Neural crest cell (in vitro differentiated cells): ENCODE measurements around the gene PROSER2. TPM values are rescaled to one million over a fixed set of nuclear protein-coding genes. Genes with fewer than 3 reads are reported as not detected.

Experiments
- DNase-seq: peaks from one replicate; pipeline ENCODE4 v3.0.0; 2021; ENCODE audit warnings: low read depth, mixed read lengths, low spot score
- H3K27ac Mint-ChIP-seq: one replicate; pipeline ENCODE4 v1.8.0; 2021; ENCODE audit warnings: mild to moderate bottlenecking, mixed read lengths; ENCODE audit not compliant: unreplicated experiment
- H3K27me3 Mint-ChIP-seq: 2 replicates; pipeline ENCODE4 v1.8.0; 2021; ENCODE audit warnings: low read depth, mild to moderate bottlenecking, mixed read lengths
- H3K36me3 Mint-ChIP-seq: 2 replicates; pipeline ENCODE4 v1.8.0; 2021; ENCODE audit warnings: low read depth, mild to moderate bottlenecking, mixed read lengths
- H3K4me1 Mint-ChIP-seq: 2 replicates; pipeline ENCODE4 v1.8.0; 2021; ENCODE audit warnings: mixed read lengths
- H3K4me3 Mint-ChIP-seq: one replicate; pipeline ENCODE4 v1.8.0; 2021; ENCODE audit warnings: mild to moderate bottlenecking, mixed read lengths
- H3K9me3 Mint-ChIP-seq: 2 replicates; pipeline ENCODE4 v1.8.0; 2021; ENCODE audit warnings: mixed read lengths
- total RNA-seq: library from RNA; stranded (reverse); gene quantifications from 2 replicates; pipeline ENCODE4 v1.2.1, GENCODE V29; 2021
- TF ChIP-seq, protein P1 (sequence below): fragments of 200-600 bp; sonication (generic); conservative IDR thresholded peaks from 2 replicates; pipeline ENCODE4 v1.5.0; 2021; ENCODE audit warnings: antibody characterized with exemption, mild to moderate bottlenecking

Gene PROSER2
- total RNA-seq, 1 donor from 2014 or later: 7.5 TPM

DNA sequence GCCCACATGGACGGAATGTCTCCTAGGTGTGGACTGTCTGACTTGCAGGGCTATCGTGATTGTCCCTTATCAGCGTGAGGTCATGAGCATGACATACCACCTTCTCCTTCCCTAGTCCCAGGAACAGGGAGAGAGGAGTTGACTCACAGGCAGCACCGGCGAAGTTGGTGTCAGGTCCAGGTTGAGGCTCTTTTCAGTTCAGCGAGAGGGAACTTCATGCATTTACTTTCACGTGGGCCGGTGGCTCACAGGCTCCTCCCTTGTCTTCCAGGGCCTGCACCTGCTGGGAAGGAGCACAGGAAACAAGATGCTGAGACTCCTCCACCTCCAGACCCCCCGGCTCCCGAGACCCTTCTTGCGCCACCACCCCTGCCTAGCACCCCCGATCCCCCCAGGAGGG, 46.1 kb downstream of the PROSER2 start:
- H3K4me1 Mint-ChIP-seq: peaks cover 11% of the 10 kb centered on the region
- TF ChIP-seq, protein P1, sequence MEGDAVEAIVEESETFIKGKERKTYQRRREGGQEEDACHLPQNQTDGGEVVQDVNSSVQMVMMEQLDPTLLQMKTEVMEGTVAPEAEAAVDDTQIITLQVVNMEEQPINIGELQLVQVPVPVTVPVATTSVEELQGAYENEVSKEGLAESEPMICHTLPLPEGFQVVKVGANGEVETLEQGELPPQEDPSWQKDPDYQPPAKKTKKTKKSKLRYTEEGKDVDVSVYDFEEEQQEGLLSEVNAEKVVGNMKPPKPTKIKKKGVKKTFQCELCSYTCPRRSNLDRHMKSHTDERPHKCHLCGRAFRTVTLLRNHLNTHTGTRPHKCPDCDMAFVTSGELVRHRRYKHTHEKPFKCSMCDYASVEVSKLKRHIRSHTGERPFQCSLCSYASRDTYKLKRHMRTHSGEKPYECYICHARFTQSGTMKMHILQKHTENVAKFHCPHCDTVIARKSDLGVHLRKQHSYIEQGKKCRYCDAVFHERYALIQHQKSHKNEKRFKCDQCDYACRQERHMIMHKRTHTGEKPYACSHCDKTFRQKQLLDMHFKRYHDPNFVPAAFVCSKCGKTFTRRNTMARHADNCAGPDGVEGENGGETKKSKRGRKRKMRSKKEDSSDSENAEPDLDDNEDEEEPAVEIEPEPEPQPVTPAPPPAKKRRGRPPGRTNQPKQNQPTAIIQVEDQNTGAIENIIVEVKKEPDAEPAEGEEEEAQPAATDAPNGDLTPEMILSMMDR: no peak
- no peaks in the 10 kb centered on the region for H3K9me3 Mint-ChIP-seq
- no peak overlapping the region for H3K27ac Mint-ChIP-seq
- H3K36me3 Mint-ChIP-seq: no peaks in the 10 kb centered on the region
- DNase-seq: no peak
- H3K4me3 Mint-ChIP-seq: no peak overlapping the region
- H3K27me3 Mint-ChIP-seq: no peaks in the 10 kb centered on the region

GRCh38 chr10:11869743-11870460, 46.7 kb downstream of the PROSER2 start:
- H3K27ac Mint-ChIP-seq: no peak overlapping the region
- DNase-seq: no peak
- H3K4me3 Mint-ChIP-seq: no peak overlapping the region
- peaks cover 18% of the 10 kb centered on the region for H3K4me1 Mint-ChIP-seq
- TF ChIP-seq, protein P1: no peak
- no peaks in the 10 kb centered on the region for H3K9me3 Mint-ChIP-seq
- H3K36me3 Mint-ChIP-seq: no peaks in the 10 kb centered on the region
- H3K27me3 Mint-ChIP-seq: no peaks in the 10 kb centered on the region

- Mint-ChIP-seq H3K9me3 (no peaks in the 10 kb centered on the region), H3K27ac (no peak overlapping the region), H3K27me3 (no peaks in the 10 kb centered on the region), H3K36me3 (no peaks in the 10 kb centered on the region), H3K4me1 (peaks cover 23% of the 10 kb centered on the region), H3K4me3 (no peak overlapping the region)
- TF ChIP-seq, protein P1: no peak
- DNase-seq: no peak
These were observed 47.3 kb downstream of the PROSER2 start for GRCh38 chr10:11870461-11870780.

- Mint-ChIP-seq H3K27ac (no peak overlapping the region), H3K9me3 (no peaks in the 10 kb centered on the region), H3K27me3 (no peaks in the 10 kb centered on the region)
These were observed 47.8 kb downstream of the PROSER2 start for GRCh38 chr10:11870900-11871400.

DNA sequence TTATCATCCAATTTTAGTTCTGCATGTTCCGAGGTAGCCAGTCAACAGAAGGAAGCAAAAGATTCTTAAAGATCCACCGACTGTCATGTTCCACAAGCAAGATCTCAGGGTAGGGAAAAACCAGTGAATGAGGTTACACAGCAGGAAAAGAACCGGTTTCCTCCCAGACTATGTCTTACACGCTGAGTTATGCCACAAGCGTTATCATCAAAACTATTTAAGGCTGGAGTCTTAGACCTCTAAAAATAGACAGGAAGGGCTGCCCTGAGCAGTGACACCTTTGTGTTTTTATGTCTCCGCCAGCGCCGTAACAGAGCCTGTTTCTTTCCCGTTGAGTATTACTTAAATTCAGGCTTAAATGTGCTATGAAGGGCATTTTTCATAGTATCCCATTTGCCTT, 48.3 kb downstream of the PROSER2 start:
- Mint-ChIP-seq H3K36me3 (no peaks in the 10 kb centered on the region), H3K27me3 (no peaks in the 10 kb centered on the region), H3K4me3 (no peak overlapping the region), H3K27ac (no peak overlapping the region), H3K4me1 (peaks cover 34% of the 10 kb centered on the region), H3K9me3 (no peaks in the 10 kb centered on the region)
- no peak for DNase-seq
- TF ChIP-seq, protein P1: no peak

More at GRCh38 chr10:11870900-11871400, 47.8 kb downstream of the PROSER2 start:
- no peak for DNase-seq
- peaks cover 29% of the 10 kb centered on the region for H3K4me1 Mint-ChIP-seq
- H3K4me3 Mint-ChIP-seq: no peak overlapping the region
- TF ChIP-seq, protein P1: no peak
- no peaks in the 10 kb centered on the region for H3K36me3 Mint-ChIP-seq
